Measurements from ENCODE around the gene TTC12.
"Not testable (repeated sequence)": the region's sequence is repeated elsewhere in the genome, so short reads cannot be mapped to it uniquely, and the experiment has no call there.

Gene TTC12

GRCh38 chr11:113286009-113286408 lies 28.4 kb upstream of the TTC12 start:
- DNase-seq (ENCODE audit: low read depth): no peak

- DNase-seq (ENCODE audit: low read depth): no peak
Measured at GRCh38 chr11:113286509-113287497, 27.6 kb upstream of the TTC12 start.

- DNase-seq (ENCODE audit: low read depth): no peak
Measured at GRCh38 chr11:113287801-113288200, 26.6 kb upstream of the TTC12 start.

GRCh38 chr11:113288286-113288863 lies 26.0 kb upstream of the TTC12 start:
- DNase-seq (ENCODE audit: low read depth): no peak

GRCh38 chr11:113289431-113290187 lies 24.8 kb upstream of the TTC12 start:
- DNase-seq (ENCODE audit: low read depth): peak; percentile 59

- DNase-seq (ENCODE audit: low read depth): no peak
Measured at GRCh38 chr11:113293936-113294335, 20.4 kb upstream of the TTC12 start.

- DNase-seq (ENCODE audit: low read depth): no peak
Measured at GRCh38 chr11:113295993-113296392, 18.4 kb upstream of the TTC12 start.

GRCh38 chr11:113296447-113297205 lies 17.8 kb upstream of the TTC12 start:
- DNase-seq (ENCODE audit: low read depth): no peak

GRCh38 chr11:113298496-113298895 lies 15.9 kb upstream of the TTC12 start:
- not testable (repeated sequence) for DNase-seq (ENCODE audit: low read depth)

- no peak for DNase-seq (ENCODE audit: low read depth)
Measured at GRCh38 chr11:113304916-113305315, 9.5 kb upstream of the TTC12 start.

GRCh38 chr11:113305440-113306336 lies 8.7 kb upstream of the TTC12 start:
- DNase-seq (ENCODE audit: low read depth): peak; percentile 59

- no peak for DNase-seq (ENCODE audit: low read depth)
Measured at GRCh38 chr11:113308601-113309000, 5.8 kb upstream of the TTC12 start.

GRCh38 chr11:113311536-113311935 lies 2.8 kb upstream of the TTC12 start:
- DNase-seq (ENCODE audit: low read depth): no peak

GRCh38 chr11:113313601-113314000 lies 782 bp upstream of the TTC12 start:
- no peak for DNase-seq (ENCODE audit: low read depth)

- no peak for DNase-seq (ENCODE audit: low read depth)
Measured at GRCh38 chr11:113314065-113314388, 356 bp upstream of the TTC12 start.

- no peak for DNase-seq (ENCODE audit: low read depth)
Measured at GRCh38 chr11:113315811-113316210, 1.4 kb downstream of the TTC12 start.

GRCh38 chr11:113316256-113316655 lies 1.9 kb downstream of the TTC12 start:
- DNase-seq (ENCODE audit: low read depth): no peak

GRCh38 chr11:113317339-113317738 lies 3.0 kb downstream of the TTC12 start:
- no peak for DNase-seq (ENCODE audit: low read depth)

GRCh38 chr11:113319085-113319484 lies 4.7 kb downstream of the TTC12 start:
- no peak for DNase-seq (ENCODE audit: low read depth)

GRCh38 chr11:113322158-113322557 lies 7.8 kb downstream of the TTC12 start:
- DNase-seq (ENCODE audit: low read depth): no peak

GRCh38 chr11:113324250-113324649 lies 9.9 kb downstream of the TTC12 start:
- no peak for DNase-seq (ENCODE audit: low read depth)

Data from activated T-cell treated with anti-CD3 and anti-CD28 coated beads for 48 hours (primary cell).